PC-9 (cell line): ENCODE data around the gene TRAM2.

ENCODE experiments used
- EZH2 ChIP-seq: fragments of 200-600 bp; sonication (generic); IDR thresholded peaks from 2 replicates; pipeline ENCODE4 v1.8.0; 2017; ENCODE audit warnings: antibody characterized with exemption, low read depth
- TF ChIP-seq, protein P1 (sequence below): fragments of 200-600 bp; sonication (generic); conservative IDR thresholded peaks from 2 replicates; pipeline ENCODE4 v1.6.1; 2017; ENCODE audit warnings: mixed run types, antibody characterized with exemption, mild to moderate bottlenecking, moderate library complexity

GRCh38 chr6:52610011-52610410, 33.2 kb upstream of the TRAM2 start:
- TF ChIP-seq, protein P1, sequence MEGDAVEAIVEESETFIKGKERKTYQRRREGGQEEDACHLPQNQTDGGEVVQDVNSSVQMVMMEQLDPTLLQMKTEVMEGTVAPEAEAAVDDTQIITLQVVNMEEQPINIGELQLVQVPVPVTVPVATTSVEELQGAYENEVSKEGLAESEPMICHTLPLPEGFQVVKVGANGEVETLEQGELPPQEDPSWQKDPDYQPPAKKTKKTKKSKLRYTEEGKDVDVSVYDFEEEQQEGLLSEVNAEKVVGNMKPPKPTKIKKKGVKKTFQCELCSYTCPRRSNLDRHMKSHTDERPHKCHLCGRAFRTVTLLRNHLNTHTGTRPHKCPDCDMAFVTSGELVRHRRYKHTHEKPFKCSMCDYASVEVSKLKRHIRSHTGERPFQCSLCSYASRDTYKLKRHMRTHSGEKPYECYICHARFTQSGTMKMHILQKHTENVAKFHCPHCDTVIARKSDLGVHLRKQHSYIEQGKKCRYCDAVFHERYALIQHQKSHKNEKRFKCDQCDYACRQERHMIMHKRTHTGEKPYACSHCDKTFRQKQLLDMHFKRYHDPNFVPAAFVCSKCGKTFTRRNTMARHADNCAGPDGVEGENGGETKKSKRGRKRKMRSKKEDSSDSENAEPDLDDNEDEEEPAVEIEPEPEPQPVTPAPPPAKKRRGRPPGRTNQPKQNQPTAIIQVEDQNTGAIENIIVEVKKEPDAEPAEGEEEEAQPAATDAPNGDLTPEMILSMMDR: no peak
- TF ChIP-seq EZH2: no peak
